Activated CD4-positive, alpha-beta T cell treated with anti-CD3 and anti-CD28 coated beads, Interleukin-2, amount 50 U/mL, for 24 hours (primary cell): Measurements from ENCODE around the gene ARHGEF19.
"Not testable (repeated sequence)": the region's sequence is repeated elsewhere in the genome, so short reads cannot be mapped to it uniquely, and the experiment has no call there.

Experiments used
- DNase-seq, 2 donors: peaks; one replicate each; pipeline ENCODE4 v3.0.0-alpha.2; 2020; ENCODE audit warnings: low read depth in 1 of 2, low spot score in 1 of 2

The ARHGEF19 gene

GRCh38 chr1:16212251-16212961, at the start of gene ARHGEF19:
Gene ARHGEF19, minus strand, starts transcription at chr1:16212652. Its CDS starts 3,598 bp downstream, at chr1:16209054.
- DNase-seq = no peak

GRCh38 chr1:16262067-16262466, 49.6 kb upstream of the ARHGEF19 start:
- DNase-seq = no peak

GRCh38 chr1:16260814-16261213, 48.4 kb upstream of the ARHGEF19 start:
- DNase-seq = no peak

- DNase-seq = no peak
Observed at GRCh38 chr1:16258591-16259135, 46.2 kb upstream of the ARHGEF19 start.

GRCh38 chr1:16257968-16258367, 45.5 kb upstream of the ARHGEF19 start:
- DNase-seq = no peak

GRCh38 chr1:16257556-16257955, 45.1 kb upstream of the ARHGEF19 start:
- not testable (repeated sequence) for DNase-seq

- no peak for DNase-seq
Observed at GRCh38 chr1:16256478-16256877, 44.0 kb upstream of the ARHGEF19 start.

GRCh38 chr1:16254263-16254928, 41.9 kb upstream of the ARHGEF19 start:
- DNase-seq = no peak

GRCh38 chr1:16253332-16253922, 41.0 kb upstream of the ARHGEF19 start:
- DNase-seq = no peak

- no peak for DNase-seq
Observed at GRCh38 chr1:16252912-16253311, 40.5 kb upstream of the ARHGEF19 start.

GRCh38 chr1:16251381-16251780, 38.9 kb upstream of the ARHGEF19 start:
- DNase-seq = no peak

- DNase-seq = no peak
Observed at GRCh38 chr1:16250524-16251251, 38.2 kb upstream of the ARHGEF19 start.

GRCh38 chr1:16249596-16250241, 37.3 kb upstream of the ARHGEF19 start:
- DNase-seq = no peak

- no peak for DNase-seq
Observed at GRCh38 chr1:16248603-16249516, 36.4 kb upstream of the ARHGEF19 start.

- DNase-seq = no peak
Observed at GRCh38 chr1:16248007-16248436, 35.6 kb upstream of the ARHGEF19 start.

GRCh38 chr1:16247441-16247840, 35.0 kb upstream of the ARHGEF19 start:
- DNase-seq = no peak

GRCh38 chr1:16246961-16247360, 34.5 kb upstream of the ARHGEF19 start:
- DNase-seq = no peak

GRCh38 chr1:16246239-16246638, 33.8 kb upstream of the ARHGEF19 start:
- DNase-seq = not testable (repeated sequence)

- no peak for DNase-seq
Observed at GRCh38 chr1:16245476-16246196, 33.2 kb upstream of the ARHGEF19 start.
